Thyroid gland (tissue), 4 donors: ENCODE results near the gene CCDC89.

ENCODE experiments used
- POLR2A ChIP-seq, 2 donors: fragments of 450-650 bp; IDR thresholded peaks; one replicate each; pipeline ENCODE4 v1.6.1; 2017; ENCODE audit warnings: antibody characterized with exemption in 2 of 2, mild to moderate bottlenecking in 2 of 2, moderate library complexity in 1 of 2
- TF ChIP-seq, protein P1 (sequence below), 6 experiments: fragments of 200-600 bp in 3 of 6; fragments of 450-650 bp in 3 of 6; sonication (generic) in 3 of 6; IDR thresholded peaks; one replicate each; pipeline ENCODE4 v1.5.1; 2016 to 2019; ENCODE audit warnings: antibody characterized with exemption in 6 of 6, mild to moderate bottlenecking in 2 of 6, inconsistent platforms in 1 of 6, moderate library complexity in 1 of 6

DNA sequence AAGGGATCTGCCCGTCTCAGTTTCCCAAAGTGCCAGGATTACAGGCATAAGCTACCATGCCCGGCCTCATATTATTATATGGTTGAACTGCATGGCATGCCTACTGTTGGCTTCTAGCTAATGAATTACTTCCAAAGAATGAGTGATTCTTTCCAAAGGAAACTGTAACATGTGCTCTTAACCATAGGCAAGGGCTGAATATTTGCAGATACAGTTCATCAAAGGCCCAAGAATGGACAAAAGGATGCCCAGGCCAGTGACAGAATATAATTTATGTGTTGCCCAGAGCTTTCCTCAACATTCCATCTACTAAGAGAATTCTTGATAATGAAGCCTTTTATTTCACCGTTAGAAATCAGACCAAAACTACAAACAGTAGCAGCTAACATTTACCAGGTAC, 27.0 kb upstream of the CCDC89 start:
- TF ChIP-seq, protein P1, sequence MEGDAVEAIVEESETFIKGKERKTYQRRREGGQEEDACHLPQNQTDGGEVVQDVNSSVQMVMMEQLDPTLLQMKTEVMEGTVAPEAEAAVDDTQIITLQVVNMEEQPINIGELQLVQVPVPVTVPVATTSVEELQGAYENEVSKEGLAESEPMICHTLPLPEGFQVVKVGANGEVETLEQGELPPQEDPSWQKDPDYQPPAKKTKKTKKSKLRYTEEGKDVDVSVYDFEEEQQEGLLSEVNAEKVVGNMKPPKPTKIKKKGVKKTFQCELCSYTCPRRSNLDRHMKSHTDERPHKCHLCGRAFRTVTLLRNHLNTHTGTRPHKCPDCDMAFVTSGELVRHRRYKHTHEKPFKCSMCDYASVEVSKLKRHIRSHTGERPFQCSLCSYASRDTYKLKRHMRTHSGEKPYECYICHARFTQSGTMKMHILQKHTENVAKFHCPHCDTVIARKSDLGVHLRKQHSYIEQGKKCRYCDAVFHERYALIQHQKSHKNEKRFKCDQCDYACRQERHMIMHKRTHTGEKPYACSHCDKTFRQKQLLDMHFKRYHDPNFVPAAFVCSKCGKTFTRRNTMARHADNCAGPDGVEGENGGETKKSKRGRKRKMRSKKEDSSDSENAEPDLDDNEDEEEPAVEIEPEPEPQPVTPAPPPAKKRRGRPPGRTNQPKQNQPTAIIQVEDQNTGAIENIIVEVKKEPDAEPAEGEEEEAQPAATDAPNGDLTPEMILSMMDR (IDR thresholded peaks at IDR 0.05): no peak
- TF ChIP-seq POLR2A (IDR thresholded peaks at IDR 0.05): no peak
